IPS-15b (cell line): ENCODE data around the gene PDE7B.

Experiments
- H3K27me3 ChIP-seq: one replicate; pipeline ENCODE4 v1.6.1; 2013; ENCODE audit warnings: low read length; ENCODE audit not compliant: control insufficient read depth, insufficient read depth
- H3K36me3 ChIP-seq: one replicate; pipeline ENCODE4 v1.6.1; 2013; ENCODE audit warnings: low read length; ENCODE audit not compliant: control insufficient read depth, insufficient read depth
- H3K4me1 ChIP-seq: one replicate; pipeline ENCODE4 v1.6.1; 2013; ENCODE audit warnings: mild to moderate bottlenecking, low read length; ENCODE audit not compliant: control insufficient read depth, insufficient read depth
- H3K4me3 ChIP-seq: one replicate; pipeline ENCODE4 v1.5.1; 2013; ENCODE audit warnings: low read depth, low read length
- H3K9ac ChIP-seq: one replicate; pipeline ENCODE4 v1.6.1; 2013; ENCODE audit warnings: low read depth, mild to moderate bottlenecking, low read length
- H3K9me3 ChIP-seq: one replicate; pipeline ENCODE4 v1.6.1; 2013; ENCODE audit warnings: mild to moderate bottlenecking, low read length; ENCODE audit not compliant: control insufficient read depth, insufficient read depth

PDE7B gene

GRCh38 chr6:136171231-136171630, 319.7 kb downstream of the PDE7B start:
- H3K9ac ChIP-seq: no peak overlapping the region
- no peaks in the 10 kb centered on the region for H3K36me3 ChIP-seq
- H3K4me3 ChIP-seq: no peak overlapping the region
- H3K27me3 ChIP-seq: no peaks in the 10 kb centered on the region
- no peaks in the 10 kb centered on the region for H3K4me1 ChIP-seq
- no peaks in the 10 kb centered on the region for H3K9me3 ChIP-seq

GRCh38 chr6:136173519-136174507, 322.3 kb downstream of the PDE7B start:
- Histone ChIP-seq H3K4me3 (no peak overlapping the region), H3K36me3 (no peaks in the 10 kb centered on the region), H3K4me1 (no peaks in the 10 kb centered on the region), H3K9ac (no peak overlapping the region), H3K9me3 (no peaks in the 10 kb centered on the region), H3K27me3 (no peaks in the 10 kb centered on the region)

GRCh38 chr6:136174510-136174909, 323.0 kb downstream of the PDE7B start:
- H3K27me3 ChIP-seq: no peaks in the 10 kb centered on the region

GRCh38 chr6:136175873-136176272, 324.4 kb downstream of the PDE7B start:
- Histone ChIP-seq H3K36me3 (no peaks in the 10 kb centered on the region), H3K9me3 (no peaks in the 10 kb centered on the region)

More at GRCh38 chr6:136174510-136174909, 323.0 kb downstream of the PDE7B start:
- Histone ChIP-seq H3K4me1 (no peaks in the 10 kb centered on the region), H3K9me3 (no peaks in the 10 kb centered on the region), H3K36me3 (no peaks in the 10 kb centered on the region), H3K9ac (no peak overlapping the region), H3K4me3 (no peak overlapping the region)

GRCh38 chr6:136178749-136179148, 327.2 kb downstream of the PDE7B start:
- H3K9ac ChIP-seq: no peak overlapping the region
- no peaks in the 10 kb centered on the region for H3K9me3 ChIP-seq
- H3K4me1 ChIP-seq: no peaks in the 10 kb centered on the region
- no peaks in the 10 kb centered on the region for H3K27me3 ChIP-seq
- no peaks in the 10 kb centered on the region for H3K36me3 ChIP-seq
- no peak overlapping the region for H3K4me3 ChIP-seq

More at GRCh38 chr6:136175873-136176272, 324.4 kb downstream of the PDE7B start:
- Histone ChIP-seq H3K9ac (no peak overlapping the region), H3K4me1 (no peaks in the 10 kb centered on the region), H3K27me3 (no peaks in the 10 kb centered on the region), H3K4me3 (no peak overlapping the region)

- Histone ChIP-seq H3K9ac (no peak overlapping the region), H3K27me3 (no peaks in the 10 kb centered on the region), H3K9me3 (no peaks in the 10 kb centered on the region), H3K4me1 (no peaks in the 10 kb centered on the region), H3K36me3 (no peaks in the 10 kb centered on the region), H3K4me3 (no peak overlapping the region)
Observed at GRCh38 chr6:136180704-136181511, 329.4 kb downstream of the PDE7B start.

- Histone ChIP-seq H3K9ac (no peak overlapping the region), H3K4me3 (no peak overlapping the region), H3K9me3 (no peaks in the 10 kb centered on the region), H3K27me3 (no peaks in the 10 kb centered on the region), H3K36me3 (no peaks in the 10 kb centered on the region), H3K4me1 (no peaks in the 10 kb centered on the region)
Observed at GRCh38 chr6:136181512-136181833, 330.0 kb downstream of the PDE7B start.

- H3K9ac ChIP-seq: no peak overlapping the region
- no peak overlapping the region for H3K4me3 ChIP-seq
- no peaks in the 10 kb centered on the region for H3K27me3 ChIP-seq
- H3K4me1 ChIP-seq: no peaks in the 10 kb centered on the region
- H3K36me3 ChIP-seq: no peaks in the 10 kb centered on the region
- no peaks in the 10 kb centered on the region for H3K9me3 ChIP-seq
Observed at GRCh38 chr6:136181861-136182260, 330.4 kb downstream of the PDE7B start.

- H3K4me3 ChIP-seq: no peak overlapping the region
Observed at GRCh38 chr6:136184738-136185137, 333.2 kb downstream of the PDE7B start.

GRCh38 chr6:136186363-136186762, 334.9 kb downstream of the PDE7B start:
- no peaks in the 10 kb centered on the region for H3K9me3 ChIP-seq
- no peaks in the 10 kb centered on the region for H3K4me1 ChIP-seq
- H3K27me3 ChIP-seq: no peaks in the 10 kb centered on the region
- H3K4me3 ChIP-seq: no peak overlapping the region
- H3K36me3 ChIP-seq: no peaks in the 10 kb centered on the region
- H3K9ac ChIP-seq: no peak overlapping the region

More at GRCh38 chr6:136184738-136185137, 333.2 kb downstream of the PDE7B start:
- Histone ChIP-seq H3K9ac (no peak overlapping the region), H3K36me3 (no peaks in the 10 kb centered on the region), H3K4me1 (no peaks in the 10 kb centered on the region), H3K27me3 (no peaks in the 10 kb centered on the region), H3K9me3 (no peaks in the 10 kb centered on the region)

- Histone ChIP-seq H3K9ac (no peak overlapping the region), H3K9me3 (no peaks in the 10 kb centered on the region), H3K27me3 (no peaks in the 10 kb centered on the region), H3K36me3 (no peaks in the 10 kb centered on the region), H3K4me3 (no peak overlapping the region), H3K4me1 (no peaks in the 10 kb centered on the region)
Observed at GRCh38 chr6:136188486-136188885, 337.0 kb downstream of the PDE7B start.
